SK-N-MC (cell line): ENCODE data around the gene PRRX1.

Experiments used
- DNase-seq: peaks from one replicate; pipeline ENCODE4 v3.0.0-alpha.2; 2011; ENCODE audit warnings: low read depth, low spot score
- H3K27ac ChIP-seq: fragments of 200-600 bp; sonication (generic); 2 replicates; pipeline ENCODE4 v1.5.1; 2016; ENCODE audit warnings: mixed run types
- H3K36me3 ChIP-seq: fragments of 200-600 bp; sonication (generic); 2 replicates; pipeline ENCODE4 v1.6.1; 2017; ENCODE audit warnings: antibody characterized with exemption, low read length, mixed read lengths; ENCODE audit not compliant: insufficient read depth
- H3K4me3 ChIP-seq: fragments of 200-600 bp; sonication (generic); 2 replicates; pipeline ENCODE4 v1.5.1; 2016
- H3K9ac ChIP-seq: fragments of 200-600 bp; sonication (generic); 2 replicates; pipeline ENCODE4 v1.8.0; 2017; ENCODE audit warnings: mixed run types, mixed read lengths; ENCODE audit not compliant: insufficient read length
- H3K9me3 ChIP-seq: fragments of 200-600 bp; sonication (generic); 2 replicates; pipeline ENCODE4 v1.6.1; 2017; ENCODE audit warnings: low read depth, mild to moderate bottlenecking, antibody characterized with exemption, low read length, moderate library complexity, mixed read lengths
- EZH2 ChIP-seq: fragments of 200-600 bp; sonication (generic); IDR thresholded peaks from one replicate; pipeline ENCODE4 v1.6.1; 2017; ENCODE audit warnings: antibody characterized with exemption
- FOXP2 ChIP-seq: optimal IDR thresholded peaks from 2 replicates; pipeline ENCODE3; 2011; ENCODE audit warnings: mild to moderate bottlenecking, moderate library complexity; ENCODE audit not compliant: insufficient read depth; ENCODE audit errors: extremely low read length, control extremely low read depth
- POLR2AphosphoS5 ChIP-seq: IDR thresholded peaks from 2 replicates; pipeline ENCODE4 v1.6.1; 2012; ENCODE audit warnings: mild to moderate bottlenecking, low read depth, low read length, borderline replicate concordance

Gene PRRX1

GRCh38 chr1:170700842-170701615 lies 37.1 kb downstream of the PRRX1 start:
- DNase-seq, result no peak
- H3K9ac ChIP-seq, result no peak overlapping the region
- no peak overlapping the region for H3K4me3 ChIP-seq
- H3K27ac ChIP-seq, result no peak overlapping the region
- no peaks in the 10 kb centered on the region for H3K36me3 ChIP-seq
- no peaks in the 10 kb centered on the region for H3K9me3 ChIP-seq
- TF ChIP-seq POLR2AphosphoS5 (no peak), FOXP2 (no peak), EZH2 (no peak)

GRCh38 chr1:170701962-170702361 lies 38.0 kb downstream of the PRRX1 start:
- DNase-seq, result no peak
- no peak for TF ChIP-seq FOXP2
- no peak for TF ChIP-seq POLR2AphosphoS5
- TF ChIP-seq EZH2, result no peak
- Histone ChIP-seq H3K36me3 (no peaks in the 10 kb centered on the region), H3K4me3 (no peak overlapping the region), H3K9ac (no peak overlapping the region), H3K9me3 (no peaks in the 10 kb centered on the region), H3K27ac (no peak overlapping the region)

- no peak overlapping the region for H3K27ac ChIP-seq
- TF ChIP-seq FOXP2 (no peak), EZH2 (no peak), POLR2AphosphoS5 (no peak)
Observed at GRCh38 chr1:170703591-170703990, 39.7 kb downstream of the PRRX1 start.

GRCh38 chr1:170704256-170704655 lies 40.3 kb downstream of the PRRX1 start:
- Histone ChIP-seq H3K9ac (no peak overlapping the region), H3K36me3 (no peaks in the 10 kb centered on the region), H3K4me3 (no peak overlapping the region), H3K27ac (no peak overlapping the region), H3K9me3 (no peaks in the 10 kb centered on the region)
- no peak for DNase-seq
- TF ChIP-seq POLR2AphosphoS5 (no peak), FOXP2 (no peak), EZH2 (no peak)

More at GRCh38 chr1:170703591-170703990, 39.7 kb downstream of the PRRX1 start:
- no peak for DNase-seq
- Histone ChIP-seq H3K4me3 (no peak overlapping the region), H3K9me3 (no peaks in the 10 kb centered on the region), H3K9ac (no peak overlapping the region), H3K36me3 (no peaks in the 10 kb centered on the region)

GRCh38 chr1:170705981-170706380 lies 42.0 kb downstream of the PRRX1 start:
- DNase-seq, result no peak
- no peak overlapping the region for H3K9ac ChIP-seq
- TF ChIP-seq EZH2 (no peak), POLR2AphosphoS5 (no peak), FOXP2 (no peak)

GRCh38 chr1:170707117-170707516 lies 43.2 kb downstream of the PRRX1 start:
- no peak overlapping the region for H3K27ac ChIP-seq
- no peak overlapping the region for H3K9ac ChIP-seq
- H3K4me3 ChIP-seq, result no peak overlapping the region
- no peak for DNase-seq
- no peaks in the 10 kb centered on the region for H3K9me3 ChIP-seq
- no peaks in the 10 kb centered on the region for H3K36me3 ChIP-seq
- TF ChIP-seq FOXP2 (no peak), EZH2 (no peak), POLR2AphosphoS5 (no peak)

More at GRCh38 chr1:170705981-170706380, 42.0 kb downstream of the PRRX1 start:
- H3K9me3 ChIP-seq, result no peaks in the 10 kb centered on the region
- H3K27ac ChIP-seq, result no peak overlapping the region
- no peak overlapping the region for H3K4me3 ChIP-seq
- no peaks in the 10 kb centered on the region for H3K36me3 ChIP-seq

GRCh38 chr1:170707959-170708655 lies 44.2 kb downstream of the PRRX1 start:
- H3K9ac ChIP-seq, result no peak overlapping the region
- TF ChIP-seq FOXP2, result no peak
- TF ChIP-seq EZH2, result no peak
- TF ChIP-seq POLR2AphosphoS5, result no peak
- H3K4me3 ChIP-seq, result no peak overlapping the region
- DNase-seq, result no peak
- no peaks in the 10 kb centered on the region for H3K9me3 ChIP-seq
- no peak overlapping the region for H3K27ac ChIP-seq
- H3K36me3 ChIP-seq, result no peaks in the 10 kb centered on the region

GRCh38 chr1:170711682-170712081 lies 47.8 kb downstream of the PRRX1 start:
- Histone ChIP-seq H3K36me3 (no peaks in the 10 kb centered on the region), H3K9ac (no peak overlapping the region), H3K4me3 (no peak overlapping the region), H3K27ac (no peak overlapping the region), H3K9me3 (no peaks in the 10 kb centered on the region)
- no peak for DNase-seq
- TF ChIP-seq POLR2AphosphoS5 (no peak), FOXP2 (no peak), EZH2 (no peak)

- DNase-seq, result peak; percentile 65
- TF ChIP-seq POLR2AphosphoS5 (peak; percentile 26; the same call in 1 of the 2 replicates), FOXP2 (no peak)
- Histone ChIP-seq H3K9ac (no peak overlapping the region), H3K9me3 (no peaks in the 10 kb centered on the region), H3K4me3 (0 out of 2 replicates have a peak overlapping the region, but pooled peaks have one; percentile 9), H3K36me3 (no peaks in the 10 kb centered on the region), H3K27ac (peak overlapping the region; percentile 25; the same call in 1 of the 2 replicates)
Observed at GRCh38 chr1:170714163-170714562, 50.2 kb downstream of the PRRX1 start.
